ENCODE results near the gene SLC40A1. TPM values are rescaled to one million over a fixed set of nuclear protein-coding genes. Genes with fewer than 3 reads are reported as not detected.

SLC40A1 gene
- total RNA-seq, 4 donors from 2014 or later: 34.8 to 227 (median 108) TPM

GRCh38 chr2:189536830-189537229, 43.8 kb downstream of the SLC40A1 start:
- DNase-seq (ENCODE audit: low spot score) (no peak), ATAC-seq (ENCODE audit: low FRiP score) (no peak)
- no peak for TF ChIP-seq CTCF (IDR thresholded peaks at IDR 0.05)

GRCh38 chr2:189534854-189535832, 45.4 kb downstream of the SLC40A1 start:
- DNase-seq (ENCODE audit: low spot score) (no peak), ATAC-seq (ENCODE audit: low FRiP score) (peak; percentile 76)
- no peak for TF ChIP-seq CTCF (IDR thresholded peaks at IDR 0.05)

GRCh38 chr2:189533288-189534035, 47.1 kb downstream of the SLC40A1 start:
- no peak for ATAC-seq (ENCODE audit: low FRiP score)
- TF ChIP-seq CTCF (IDR thresholded peaks at IDR 0.05): no peak
- DNase-seq (ENCODE audit: low spot score): no peak

GRCh38 chr2:189530965-189531637, 49.5 kb downstream of the SLC40A1 start:
- ATAC-seq (ENCODE audit: low FRiP score): no peak
- no peak for TF ChIP-seq CTCF (IDR thresholded peaks at IDR 0.05)

GRCh38 chr2:189528617-189529016, 52.0 kb downstream of the SLC40A1 start:
- TF ChIP-seq CTCF (IDR thresholded peaks at IDR 0.05): no peak
- DNase-seq (ENCODE audit: low spot score) (no peak), ATAC-seq (ENCODE audit: low FRiP score) (no peak)

More at GRCh38 chr2:189530965-189531637, 49.5 kb downstream of the SLC40A1 start:
- DNase-seq (ENCODE audit: low spot score): no peak

- no peak for TF ChIP-seq CTCF (IDR thresholded peaks at IDR 0.05)
- ATAC-seq (ENCODE audit: low FRiP score) (no peak), DNase-seq (ENCODE audit: low spot score) (no peak)
These were observed 52.6 kb downstream of the SLC40A1 start for GRCh38 chr2:189527812-189528592.
